Stimulated activated CD8-positive, alpha-beta memory T cell treated with anti-CD3 and anti-CD28 coated beads, Interleukin-12 subunit alpha, Interleukin-12 subunit beta, amount 100 ng/mL, for 1 hour (primary cell): ENCODE measurements around the gene SSMEM1.
"Not testable (repeated sequence)": the region's sequence is repeated elsewhere in the genome, so short reads cannot be mapped to it uniquely, and the experiment has no call there.

Source experiments
- DNase-seq: peaks from one replicate; pipeline ENCODE4 v3.0.0-alpha.2; 2020; ENCODE audit warnings: low read depth

Gene SSMEM1

DNA sequence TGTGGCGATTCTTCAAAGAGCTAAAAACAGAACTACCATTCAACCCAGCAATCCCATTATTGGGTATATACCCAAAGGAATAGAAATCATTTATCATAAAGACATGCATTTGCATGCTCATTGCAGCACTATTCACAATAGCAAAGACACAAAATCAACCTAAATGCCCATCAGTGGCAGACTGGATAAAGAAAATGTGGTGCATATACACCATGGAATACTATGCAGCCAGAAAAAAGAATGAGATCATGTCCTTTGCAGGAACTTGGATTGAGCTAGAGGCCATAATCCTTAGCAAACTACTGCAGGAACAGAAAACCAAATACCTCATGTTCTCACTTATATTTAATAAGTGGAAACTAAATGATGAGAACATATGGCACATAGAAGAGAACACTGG lies 38.8 kb downstream of the SSMEM1 start:
- not testable (repeated sequence) for DNase-seq

DNA sequence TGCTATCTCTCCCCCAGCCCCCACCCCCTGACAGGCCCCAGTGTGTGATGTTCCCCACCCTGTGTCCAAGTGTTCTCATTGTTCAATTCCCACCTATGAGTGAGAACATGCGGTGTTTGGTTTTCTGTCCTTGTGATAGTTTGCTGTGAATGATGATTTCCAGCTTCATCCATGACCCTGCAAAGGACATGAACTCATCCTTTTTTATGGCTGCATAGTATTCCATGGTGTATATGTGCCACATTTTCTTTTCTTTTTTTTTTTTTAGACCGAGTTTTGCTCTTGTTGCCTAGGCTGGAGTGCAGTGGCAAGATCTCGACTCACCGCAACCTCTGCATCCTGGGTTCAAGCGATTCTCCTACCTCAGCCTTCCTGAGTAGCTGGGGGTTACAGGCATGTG lies 41.2 kb downstream of the SSMEM1 start:
- not testable (repeated sequence) for DNase-seq

GRCh38 chr7:130249626-130250025 lies 42.0 kb downstream of the SSMEM1 start:
- DNase-seq, result not testable (repeated sequence)

- no peak for DNase-seq
Measured at GRCh38 chr7:130254555-130254954, 46.9 kb downstream of the SSMEM1 start.

- no peak for DNase-seq
Measured at GRCh38 chr7:130256704-130257103, 49.0 kb downstream of the SSMEM1 start.

GRCh38 chr7:130258494-130259078 lies 50.9 kb downstream of the SSMEM1 start:
- DNase-seq, result no peak

- DNase-seq, result no peak
Measured at GRCh38 chr7:130262448-130262847, 54.8 kb downstream of the SSMEM1 start.

DNA sequence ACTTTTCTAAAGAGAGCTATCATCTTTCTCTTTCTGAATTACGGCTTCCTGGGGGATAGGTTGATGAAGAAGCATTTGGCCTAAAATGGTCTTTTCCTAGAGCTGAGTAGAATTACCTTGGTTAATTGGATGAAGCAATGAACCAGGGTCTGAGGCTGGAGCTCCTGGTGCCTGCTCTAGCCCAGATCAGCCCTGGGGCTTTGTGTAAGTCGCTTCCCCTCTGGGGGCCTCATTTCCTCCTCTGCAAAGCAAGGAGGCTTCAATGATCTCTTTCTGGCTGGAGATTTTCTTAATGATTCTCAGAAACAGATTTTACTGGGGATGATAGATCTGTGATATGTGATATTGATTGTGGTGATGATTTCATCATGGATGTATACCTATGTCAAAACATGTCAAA lies 55.5 kb downstream of the SSMEM1 start:
- DNase-seq, result no peak
